ENCODE measurements around the gene BOC.

BOC gene

GRCh38 chr3:113278599-113278955 lies 67.2 kb downstream of the BOC start:
- TF ChIP-seq ZNF274 (IDR thresholded peaks at IDR 0.05; ENCODE audit: low read depth, low read length) = no peak
- H3K4me3 ChIP-seq (ENCODE audit: low read length) = no peak overlapping the region

- TF ChIP-seq ZNF274 (IDR thresholded peaks at IDR 0.05; ENCODE audit: low read depth, low read length) = no peak
- no peak overlapping the region for H3K4me3 ChIP-seq (ENCODE audit: low read length)
Observed at GRCh38 chr3:113279686-113280085, 68.3 kb downstream of the BOC start.

- no peak for TF ChIP-seq ZNF274 (IDR thresholded peaks at IDR 0.05; ENCODE audit: low read depth, low read length)
- no peak overlapping the region for H3K4me3 ChIP-seq (ENCODE audit: low read length)
Observed at GRCh38 chr3:113283306-113283705, 71.9 kb downstream of the BOC start.

- no peak overlapping the region for H3K4me3 ChIP-seq (ENCODE audit: low read length)
- no peak for TF ChIP-seq ZNF274 (IDR thresholded peaks at IDR 0.05; ENCODE audit: low read depth, low read length)
Observed at GRCh38 chr3:113284453-113285050, 73.2 kb downstream of the BOC start.

GRCh38 chr3:113285226-113285625 lies 73.9 kb downstream of the BOC start:
- no peak for TF ChIP-seq ZNF274 (IDR thresholded peaks at IDR 0.05; ENCODE audit: low read depth, low read length)

GRCh38 chr3:113285741-113286140 lies 74.4 kb downstream of the BOC start:
- TF ChIP-seq ZNF274 (IDR thresholded peaks at IDR 0.05; ENCODE audit: low read depth, low read length) = no peak
- no peak overlapping the region for H3K4me3 ChIP-seq (ENCODE audit: low read length)

More at GRCh38 chr3:113285226-113285625, 73.9 kb downstream of the BOC start:
- no peak overlapping the region for H3K4me3 ChIP-seq (ENCODE audit: low read length)

GRCh38 chr3:113286524-113286923 lies 75.2 kb downstream of the BOC start:
- TF ChIP-seq ZNF274 (IDR thresholded peaks at IDR 0.05; ENCODE audit: low read depth, low read length) = no peak
- no peak overlapping the region for H3K4me3 ChIP-seq (ENCODE audit: low read length)

GRCh38 chr3:113287111-113287802 lies 75.9 kb downstream of the BOC start:
- H3K4me3 ChIP-seq (ENCODE audit: low read length) = no peak overlapping the region
- TF ChIP-seq ZNF274 (IDR thresholded peaks at IDR 0.05; ENCODE audit: low read depth, low read length) = no peak

- no peak overlapping the region for H3K4me3 ChIP-seq (ENCODE audit: low read length)
- TF ChIP-seq ZNF274 (IDR thresholded peaks at IDR 0.05; ENCODE audit: low read depth, low read length) = no peak
Observed at GRCh38 chr3:113287803-113288648, 76.7 kb downstream of the BOC start.

GRCh38 chr3:113288881-113289280 lies 77.5 kb downstream of the BOC start:
- TF ChIP-seq ZNF274 (IDR thresholded peaks at IDR 0.05; ENCODE audit: low read depth, low read length) = no peak
- H3K4me3 ChIP-seq (ENCODE audit: low read length) = no peak overlapping the region

GRCh38 chr3:113291572-113291971 lies 80.2 kb downstream of the BOC start:
- H3K4me3 ChIP-seq (ENCODE audit: low read length) = no peak overlapping the region
- TF ChIP-seq ZNF274 (IDR thresholded peaks at IDR 0.05; ENCODE audit: low read depth, low read length) = no peak

- no peak for TF ChIP-seq ZNF274 (IDR thresholded peaks at IDR 0.05; ENCODE audit: low read depth, low read length)
- no peak overlapping the region for H3K4me3 ChIP-seq (ENCODE audit: low read length)
Observed at GRCh38 chr3:113292933-113293332, 81.6 kb downstream of the BOC start.

- TF ChIP-seq ZNF274 (IDR thresholded peaks at IDR 0.05; ENCODE audit: low read depth, low read length) = no peak
- no peak overlapping the region for H3K4me3 ChIP-seq (ENCODE audit: low read length)
Observed at GRCh38 chr3:113293348-113293747, 82.0 kb downstream of the BOC start.

GRCh38 chr3:113295463-113295862 lies 84.1 kb downstream of the BOC start:
- no peak for TF ChIP-seq ZNF274 (IDR thresholded peaks at IDR 0.05; ENCODE audit: low read depth, low read length)
- no peak overlapping the region for H3K4me3 ChIP-seq (ENCODE audit: low read length)

GRCh38 chr3:113297287-113297686 lies 85.9 kb downstream of the BOC start:
- TF ChIP-seq ZNF274 (IDR thresholded peaks at IDR 0.05; ENCODE audit: low read depth, low read length) = no peak
- H3K4me3 ChIP-seq (ENCODE audit: low read length) = no peak overlapping the region

All from GM08714 (cell line).